Measurements from ENCODE around the gene PRTG.

The PRTG gene

GRCh38 chr15:55780292-55780691, 37.3 kb upstream of the PRTG start:
- no peak for TF ChIP-seq CTCF (conservative IDR thresholded peaks at IDR 0.05; ENCODE audit: low read length)
- DNase-seq (ENCODE audit: low read depth): no peak
- H3K4me3 ChIP-seq (ENCODE audit: low read length): no peak overlapping the region

- H3K4me3 ChIP-seq (ENCODE audit: low read length): no peak overlapping the region
- no peak for TF ChIP-seq CTCF (conservative IDR thresholded peaks at IDR 0.05; ENCODE audit: low read length)
- no peak for DNase-seq (ENCODE audit: low read depth)
These were observed 36.0 kb upstream of the PRTG start for GRCh38 chr15:55778932-55779331.

- no peak overlapping the region for H3K4me3 ChIP-seq (ENCODE audit: low read length)
- TF ChIP-seq CTCF (conservative IDR thresholded peaks at IDR 0.05; ENCODE audit: low read length): no peak
- DNase-seq (ENCODE audit: low read depth): no peak
These were observed 32.4 kb upstream of the PRTG start for GRCh38 chr15:55775316-55775715.

GRCh38 chr15:55774113-55774970, 31.4 kb upstream of the PRTG start:
- TF ChIP-seq CTCF (conservative IDR thresholded peaks at IDR 0.05; ENCODE audit: low read length): peak; percentile 64
- DNase-seq (ENCODE audit: low read depth): peak; percentile 17
- H3K4me3 ChIP-seq (ENCODE audit: low read length): no peak overlapping the region

GRCh38 chr15:55770806-55771205, 27.9 kb upstream of the PRTG start:
- no peak for TF ChIP-seq CTCF (conservative IDR thresholded peaks at IDR 0.05; ENCODE audit: low read length)
- DNase-seq (ENCODE audit: low read depth): peak; percentile 34

GRCh38 chr15:55770261-55770660, 27.3 kb upstream of the PRTG start:
- DNase-seq (ENCODE audit: low read depth): peak; percentile 63
- H3K4me3 ChIP-seq (ENCODE audit: low read length): no peak overlapping the region
- TF ChIP-seq CTCF (conservative IDR thresholded peaks at IDR 0.05; ENCODE audit: low read length): no peak

More at GRCh38 chr15:55770806-55771205, 27.9 kb upstream of the PRTG start:
- no peak overlapping the region for H3K4me3 ChIP-seq (ENCODE audit: low read length)

GRCh38 chr15:55768670-55769185, 25.8 kb upstream of the PRTG start:
- no peak for TF ChIP-seq CTCF (conservative IDR thresholded peaks at IDR 0.05; ENCODE audit: low read length)
- H3K4me3 ChIP-seq (ENCODE audit: low read length): no peak overlapping the region
- DNase-seq (ENCODE audit: low read depth): no peak

Measured in AG10803 (cell line).